GM03348 (cell line): ENCODE data around the gene RAB30.
"Not testable (repeated sequence)": the region's sequence is repeated elsewhere in the genome, so short reads cannot be mapped to it uniquely, and the experiment has no call there.

Experiments
- DNase-seq: peaks from one replicate; pipeline ENCODE4 v3.0.0; 2012; ENCODE audit warnings: low spot score

RAB30 gene

DNA sequence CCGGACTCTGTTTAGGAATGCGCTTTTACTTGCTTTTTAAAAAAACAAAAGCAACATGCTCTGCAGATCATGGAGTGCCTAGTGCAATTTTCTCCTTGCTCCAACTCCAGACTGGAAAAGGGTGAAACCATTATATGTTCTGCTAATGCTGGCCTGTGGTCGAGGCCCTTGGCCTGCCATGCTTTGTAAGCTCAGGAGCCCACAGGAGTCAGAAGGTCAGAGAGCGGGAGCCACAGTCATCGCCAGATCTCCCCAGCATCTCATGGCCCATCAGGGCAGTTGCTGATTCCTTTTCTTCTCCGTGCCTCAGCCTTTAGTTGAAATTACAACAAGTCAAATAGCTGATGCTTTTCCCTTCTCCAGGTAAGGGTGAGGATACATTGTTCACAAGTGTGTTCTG lies 89.8 kb downstream of the RAB30 start:
- no peak for DNase-seq

DNA sequence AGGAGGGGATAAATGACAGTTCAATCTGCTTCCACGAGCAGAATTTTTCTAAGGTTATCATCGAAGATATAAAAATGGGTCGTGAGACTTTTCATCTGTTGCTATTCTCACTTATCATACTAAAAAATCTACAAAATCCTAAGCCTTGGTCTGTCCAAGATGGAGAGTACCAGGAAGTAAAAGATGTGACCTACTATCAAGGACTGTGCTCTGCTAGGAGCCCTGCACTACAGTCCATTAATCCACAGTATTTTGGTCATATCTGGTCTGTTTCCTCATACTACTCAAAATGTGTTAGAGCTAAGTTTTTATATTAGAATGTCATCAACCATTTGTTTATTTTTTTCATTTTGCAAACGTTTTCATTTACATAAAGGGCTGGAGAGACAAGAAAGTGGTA lies 90.8 kb downstream of the RAB30 start:
- no peak for DNase-seq

DNA sequence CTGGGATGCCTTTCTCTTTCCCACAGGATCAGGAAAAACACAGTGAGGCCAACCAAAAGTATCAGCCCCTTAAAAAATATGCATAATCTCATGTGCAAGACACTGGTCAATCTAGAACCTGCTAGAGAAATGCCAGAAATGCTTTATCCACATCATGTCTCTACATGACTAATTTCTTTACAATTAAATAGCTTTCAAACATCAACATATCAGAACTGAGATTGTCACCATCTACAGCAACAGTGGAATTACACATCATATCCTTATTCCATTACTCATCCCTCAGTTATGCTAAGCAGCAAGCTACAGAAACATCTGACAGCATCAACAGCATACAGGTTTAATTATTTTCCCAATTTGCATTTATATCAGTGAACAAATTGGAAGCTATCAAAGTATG lies 91.4 kb downstream of the RAB30 start:
- peak; percentile 70 for DNase-seq

DNA sequence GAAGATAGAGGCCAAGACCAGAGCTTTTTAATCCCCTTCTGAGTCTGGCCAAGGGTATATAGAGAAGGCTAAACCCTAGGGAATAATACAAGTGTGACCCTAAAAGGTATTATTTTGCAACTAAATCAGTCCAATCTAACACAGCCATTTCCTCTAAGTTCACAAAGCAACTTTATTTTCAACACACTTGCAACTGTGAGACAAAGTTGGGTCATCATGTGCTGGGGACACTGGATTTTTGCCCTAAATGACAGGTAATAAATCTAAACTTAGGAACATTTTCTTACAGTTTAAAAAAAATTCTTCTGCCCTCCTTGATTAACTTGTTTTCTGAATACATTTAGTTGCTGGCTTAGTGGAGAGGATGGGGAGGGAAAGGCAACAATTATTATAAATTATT lies 91.9 kb downstream of the RAB30 start:
- no peak for DNase-seq

DNA sequence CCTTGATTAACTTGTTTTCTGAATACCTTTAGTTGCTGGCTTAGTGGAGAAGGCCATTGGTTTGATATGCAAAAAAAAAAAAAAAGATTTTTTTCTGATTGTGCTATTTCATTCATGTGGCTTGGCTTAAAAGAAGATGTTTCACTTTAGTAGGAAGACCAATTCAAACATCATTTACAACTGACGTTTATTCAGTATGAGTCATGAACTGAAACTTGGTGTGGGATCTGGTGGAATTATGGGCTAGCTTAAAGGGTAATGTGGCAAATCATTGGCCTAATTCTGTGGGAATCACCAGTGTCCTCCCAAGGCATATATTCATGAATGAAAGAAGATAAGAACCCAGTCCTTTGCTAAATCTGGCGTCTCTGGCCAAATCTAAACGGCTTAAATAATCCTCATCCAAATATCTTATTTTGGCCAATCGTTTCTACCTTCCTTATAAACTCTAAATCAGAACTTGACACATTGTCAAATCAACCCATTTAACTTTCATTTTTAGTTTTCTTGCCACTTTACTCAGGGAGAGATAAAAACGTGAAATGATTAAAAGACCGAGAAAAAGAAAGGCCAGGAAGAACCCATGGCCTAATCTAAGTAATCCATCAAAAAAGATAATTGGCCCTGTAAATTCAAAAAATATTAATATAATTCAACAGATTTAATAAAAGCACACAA lies 93.1 kb downstream of the RAB30 start:
- DNase-seq = peak; percentile 51

DNA sequence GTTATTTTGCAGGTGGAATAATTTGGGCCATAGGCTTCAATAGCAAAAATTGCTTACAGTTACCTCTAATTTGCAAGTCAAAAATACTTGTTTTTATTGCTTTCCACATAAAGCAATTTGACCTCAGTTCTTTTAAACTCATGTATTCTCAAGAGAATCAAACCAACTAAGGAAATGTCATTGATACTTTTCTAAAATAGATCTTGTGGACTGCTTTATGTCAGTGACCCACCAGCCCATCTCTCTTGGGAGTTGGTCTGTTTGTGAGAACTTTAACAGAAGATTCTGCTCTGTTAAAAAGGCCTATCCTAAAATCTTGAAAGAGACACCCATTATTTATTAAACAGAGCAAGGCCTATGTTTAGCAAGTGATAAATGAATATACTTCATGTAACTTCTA lies 94.9 kb downstream of the RAB30 start:
- DNase-seq = no peak

DNA sequence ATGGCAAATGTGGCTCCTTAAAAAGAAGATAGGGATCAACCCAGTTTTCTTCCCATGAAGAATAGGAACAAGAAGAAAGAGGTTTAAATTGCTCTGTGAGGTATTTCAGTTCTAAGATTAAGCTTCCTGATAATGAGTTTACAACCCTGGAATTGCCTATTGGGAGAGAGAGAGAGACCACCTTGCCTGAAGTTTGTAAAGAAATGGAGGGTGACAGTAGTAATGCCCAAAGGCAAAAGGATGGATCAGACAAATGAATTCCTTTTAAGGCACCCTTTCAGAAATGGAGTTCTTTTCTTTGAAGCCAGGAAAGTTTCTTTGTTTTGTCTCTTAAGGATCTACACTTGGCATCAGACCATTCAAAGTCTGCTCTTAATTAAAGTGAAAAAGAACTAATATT lies 95.8 kb downstream of the RAB30 start:
- no peak for DNase-seq

DNA sequence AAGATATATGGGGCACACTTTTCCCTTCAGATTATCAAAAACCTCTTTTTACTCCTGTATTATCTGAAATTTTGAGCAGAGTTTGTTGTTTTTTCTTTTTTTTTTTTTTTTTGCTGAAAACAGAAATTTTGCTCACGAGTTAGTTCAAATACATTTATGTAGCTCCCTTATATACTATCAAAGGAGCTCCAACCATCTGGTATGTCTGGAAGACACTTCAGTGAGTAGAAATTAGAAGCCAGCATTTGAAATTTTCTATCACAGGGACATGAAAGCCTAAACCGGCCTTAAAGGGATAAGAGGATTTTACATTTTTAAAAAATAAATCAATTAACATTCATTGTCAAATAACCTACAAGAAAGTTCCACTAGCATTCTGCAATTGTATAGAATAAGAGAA lies 96.8 kb downstream of the RAB30 start:
- DNase-seq = no peak

DNA sequence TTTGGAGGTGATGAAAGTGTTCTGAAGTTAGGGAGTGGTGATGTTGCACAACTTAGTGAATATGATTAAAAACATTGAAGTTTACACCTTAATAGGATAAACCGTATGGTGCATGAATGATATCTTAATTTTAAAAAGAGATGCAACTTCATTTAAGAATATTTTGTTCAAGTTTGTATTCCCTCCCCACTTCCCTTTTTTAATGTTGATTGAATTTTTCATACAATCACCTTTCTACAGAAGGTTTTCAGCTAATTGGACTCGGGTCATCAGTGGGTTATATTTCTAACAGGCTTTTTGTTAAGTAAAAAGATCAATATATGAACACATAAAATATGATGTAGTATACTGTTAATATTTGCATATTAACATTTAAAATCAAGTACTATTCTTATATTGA lies 97.6 kb downstream of the RAB30 start:
- DNase-seq = no peak

DNA sequence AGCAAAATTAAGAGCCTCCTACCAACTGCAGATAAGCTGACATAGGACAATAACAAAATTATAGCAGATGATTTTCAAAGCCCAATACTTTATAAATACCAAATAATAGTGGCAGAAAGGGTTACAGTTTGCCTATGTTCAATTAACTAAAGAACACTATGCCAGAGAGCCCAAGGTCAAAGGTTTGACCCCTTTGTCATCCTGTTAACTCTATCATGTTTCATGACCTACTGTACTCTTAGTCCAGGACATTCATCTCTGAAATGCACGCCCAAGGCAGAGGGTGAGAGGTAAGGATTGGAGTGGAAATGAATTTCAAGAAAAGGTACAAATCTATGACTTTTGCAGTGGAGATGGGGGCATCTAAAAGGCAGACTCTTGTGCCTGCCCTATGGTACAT lies 99.6 kb downstream of the RAB30 start:
- DNase-seq = no peak

DNA sequence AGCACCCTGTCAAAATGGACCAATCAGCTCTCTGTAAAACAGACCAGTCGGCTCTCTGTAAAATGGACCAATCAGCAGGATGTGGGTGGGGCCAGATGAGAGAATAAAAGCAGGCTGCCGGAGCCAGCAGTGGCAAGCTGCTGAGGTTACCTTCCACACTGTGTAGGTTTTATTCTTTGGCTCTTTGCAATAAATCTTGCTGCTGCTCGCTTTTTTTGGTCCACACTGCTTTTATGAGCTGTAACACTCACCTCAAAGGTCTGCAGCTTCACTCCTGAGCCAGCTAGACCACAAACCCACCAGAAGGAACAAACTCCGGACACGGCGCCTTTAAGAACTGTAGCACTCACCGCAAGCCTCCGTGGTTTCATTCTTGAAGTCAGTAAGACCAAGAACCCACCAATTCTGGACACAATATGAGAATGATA lies 100.2 kb downstream of the RAB30 start:
- DNase-seq = not testable (repeated sequence)

DNA sequence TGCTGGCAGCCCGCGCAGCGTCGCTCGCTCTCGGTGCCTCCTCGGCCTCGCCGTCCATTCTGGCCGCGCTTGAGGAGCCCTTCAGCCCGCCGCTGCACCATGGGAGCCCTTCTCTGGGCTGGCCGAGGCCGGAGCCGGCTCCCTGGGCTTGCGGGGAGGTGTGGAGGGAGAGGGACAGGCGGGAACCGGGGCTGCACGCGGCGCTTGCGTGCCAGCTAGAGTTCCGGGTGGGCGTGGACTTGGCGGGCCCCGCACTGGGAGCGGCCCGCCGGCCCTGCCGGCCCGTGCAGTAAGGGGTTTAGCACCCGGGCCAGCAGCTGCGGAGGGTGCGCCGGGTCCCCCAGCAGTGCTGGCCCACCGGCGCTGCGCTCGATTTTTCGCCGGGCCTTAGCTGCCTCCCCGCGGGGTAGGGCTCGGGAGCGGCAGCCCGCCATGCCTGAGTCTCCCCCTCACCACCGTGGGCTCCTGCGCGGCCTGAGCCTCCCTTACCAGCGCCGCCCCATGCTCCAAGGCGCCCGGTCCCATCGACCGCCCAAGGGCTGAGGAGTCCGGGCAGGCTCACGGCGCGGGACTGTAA lies 101.1 kb downstream of the RAB30 start:
- not testable (repeated sequence) for DNase-seq

DNA sequence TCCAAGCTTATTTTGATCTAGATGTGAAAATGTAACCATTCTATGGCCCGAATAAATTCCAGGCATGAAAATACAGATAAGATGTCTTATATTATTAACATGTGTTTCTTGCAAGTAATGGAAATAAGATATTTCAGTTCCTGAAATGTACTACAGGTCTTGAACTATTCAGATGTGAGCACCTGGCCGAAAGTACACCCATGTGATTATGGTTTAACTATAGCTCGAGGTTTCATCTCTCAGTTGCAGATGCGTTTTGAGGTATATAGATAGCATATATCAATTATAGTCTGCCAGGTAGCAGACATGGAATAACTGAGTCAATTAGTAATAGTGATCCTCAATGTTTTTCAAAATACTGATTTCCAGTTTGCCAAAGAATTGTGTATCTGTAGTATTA lies 101.9 kb downstream of the RAB30 start:
- no peak for DNase-seq

DNA sequence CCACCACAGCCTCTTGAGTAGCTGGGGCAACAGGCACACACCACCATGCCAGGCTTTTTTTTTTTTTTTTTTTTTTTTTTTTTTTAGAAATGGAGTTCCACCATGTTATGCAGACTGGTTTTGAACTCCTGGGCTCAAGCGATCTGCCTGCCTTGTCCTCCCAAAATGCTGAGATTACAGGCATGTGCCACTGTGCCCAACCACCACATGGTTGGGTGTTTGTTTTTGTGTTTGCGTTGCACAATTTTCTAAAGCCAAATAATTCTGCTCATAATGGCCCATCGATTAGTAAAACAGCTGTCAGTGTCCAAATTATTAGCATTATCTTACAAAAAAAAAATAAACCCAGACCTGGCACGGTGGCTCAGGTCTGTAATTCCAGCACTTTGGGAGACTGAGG lies 104.3 kb downstream of the RAB30 start:
- no peak for DNase-seq

DNA sequence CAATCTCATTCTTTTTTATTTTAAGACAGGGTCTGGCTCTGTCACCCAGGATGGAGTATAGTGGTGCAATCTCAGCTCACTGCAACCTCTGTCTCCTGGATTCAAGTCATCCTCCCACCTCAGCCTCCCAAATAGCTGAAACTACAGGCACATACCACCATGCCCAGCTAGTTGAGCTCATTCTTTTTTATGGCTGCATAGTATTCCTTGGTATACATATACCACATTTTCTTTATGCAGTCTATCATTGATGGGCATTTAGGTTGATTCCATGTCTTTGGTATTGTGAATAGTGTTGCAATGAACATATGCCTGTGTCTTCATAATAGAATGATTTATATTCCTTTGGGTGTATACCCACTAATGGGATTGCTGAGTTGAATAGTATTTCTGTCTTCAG lies 109.7 kb downstream of the RAB30 start:
- not testable (repeated sequence) for DNase-seq

DNA sequence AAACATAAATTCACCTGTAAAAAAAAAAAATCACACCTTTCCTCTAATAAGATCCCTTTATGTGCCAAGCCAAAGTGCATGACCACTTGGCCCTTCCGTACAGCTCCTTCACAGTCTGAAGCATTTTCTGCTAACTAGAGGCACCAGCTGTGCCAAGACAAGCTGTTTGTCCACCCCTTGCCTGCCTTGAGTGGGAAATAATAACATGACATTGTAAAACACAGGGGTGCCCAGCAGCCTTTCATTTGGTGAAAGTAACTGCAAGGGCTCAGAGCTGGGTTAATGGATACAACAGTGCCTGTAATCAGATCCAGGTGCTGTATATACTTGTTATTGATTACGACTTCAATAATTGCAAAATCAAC lies 110.9 kb downstream of the RAB30 start:
- no peak for DNase-seq

DNA sequence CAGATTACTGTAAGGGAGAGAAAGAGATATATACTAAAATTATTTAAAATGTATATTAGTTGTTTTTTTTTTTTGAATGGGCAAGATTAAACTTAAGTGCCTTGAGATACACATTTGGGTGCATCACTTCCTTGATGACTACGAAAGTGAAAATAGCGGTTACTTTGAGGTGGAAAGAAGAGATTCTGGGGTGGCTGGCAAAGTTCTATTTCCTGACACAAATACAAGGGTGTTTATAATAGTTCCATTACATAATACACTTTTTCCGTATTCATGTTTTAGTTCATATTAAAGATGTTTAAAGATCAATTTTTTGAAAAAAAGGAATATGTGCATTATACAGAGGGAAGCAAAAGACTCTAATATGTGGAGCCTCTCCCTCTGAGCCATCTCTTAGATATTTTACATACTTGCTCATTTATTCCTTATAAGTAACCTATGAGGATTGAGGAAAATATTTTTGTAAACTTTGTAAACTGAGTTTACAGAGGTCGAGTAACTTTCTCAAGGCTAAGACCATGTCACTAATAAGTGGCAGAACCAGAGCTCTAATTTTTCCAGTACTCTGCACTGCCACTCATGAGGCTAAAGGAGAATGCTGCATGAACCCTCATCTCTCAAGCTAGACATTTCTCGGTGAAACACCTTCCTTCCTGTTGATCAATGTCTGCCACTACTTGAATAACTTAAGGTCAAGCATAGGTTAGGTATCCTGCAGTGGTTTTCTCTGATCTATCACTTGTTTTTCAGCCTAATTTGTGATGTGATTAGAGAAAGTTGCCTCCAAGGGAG lies 111.5 kb downstream of the RAB30 start:
- DNase-seq = no peak

DNA sequence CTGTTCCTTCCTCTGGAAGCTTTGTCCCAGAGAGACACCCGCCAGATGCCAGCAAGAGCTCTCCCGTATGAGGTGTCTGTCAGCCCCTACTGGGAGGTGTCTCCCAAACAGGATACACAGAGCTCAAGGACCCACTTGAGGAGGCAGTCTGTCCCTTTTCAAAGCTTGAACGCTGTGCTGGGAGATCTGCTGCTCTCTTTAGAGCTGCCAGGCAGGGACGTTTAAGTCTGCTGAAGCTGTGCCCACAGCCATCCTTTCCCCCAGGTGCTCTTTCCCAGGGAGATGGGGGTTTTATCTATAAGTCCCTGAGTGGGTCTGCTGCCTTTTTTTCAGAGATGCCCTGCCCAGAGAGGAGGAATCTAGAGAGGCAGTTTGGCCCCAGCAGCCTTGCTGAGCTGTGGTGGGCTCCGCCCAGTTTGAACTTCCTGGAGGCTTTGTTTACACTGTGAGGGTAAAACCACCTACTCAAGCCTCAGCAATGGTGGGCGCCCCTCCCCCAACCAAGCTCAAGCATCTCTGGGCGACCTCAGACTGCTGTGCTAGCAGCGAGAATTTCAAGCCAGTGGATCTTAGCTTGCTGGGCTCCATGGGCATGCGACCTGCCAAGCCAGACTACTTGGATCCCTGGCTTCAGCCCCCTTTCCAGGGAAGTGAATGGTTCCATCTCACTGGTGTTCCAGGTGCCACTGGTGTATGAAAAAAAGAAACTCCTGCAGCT lies 115.8 kb downstream of the RAB30 start:
- not testable (repeated sequence) for DNase-seq

DNA sequence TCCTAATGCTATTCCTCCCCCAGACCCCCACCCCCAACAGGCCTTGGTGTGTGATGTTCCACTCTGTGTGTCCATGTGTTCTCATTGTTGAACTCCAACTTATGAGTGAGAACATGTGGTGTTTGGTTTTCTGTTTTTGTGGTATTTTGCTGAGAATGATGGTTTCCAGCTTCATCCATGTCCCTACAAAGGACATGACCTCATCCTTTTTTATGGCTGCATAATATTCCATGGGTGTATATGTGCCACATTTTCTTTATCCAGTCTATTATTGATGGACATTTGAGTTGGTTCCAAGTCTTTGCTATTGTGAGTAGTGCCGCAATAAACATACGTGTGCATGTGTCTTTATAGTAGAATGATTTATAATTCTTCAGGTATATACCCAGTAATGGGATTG lies 121.2 kb downstream of the RAB30 start:
- not testable (repeated sequence) for DNase-seq

DNA sequence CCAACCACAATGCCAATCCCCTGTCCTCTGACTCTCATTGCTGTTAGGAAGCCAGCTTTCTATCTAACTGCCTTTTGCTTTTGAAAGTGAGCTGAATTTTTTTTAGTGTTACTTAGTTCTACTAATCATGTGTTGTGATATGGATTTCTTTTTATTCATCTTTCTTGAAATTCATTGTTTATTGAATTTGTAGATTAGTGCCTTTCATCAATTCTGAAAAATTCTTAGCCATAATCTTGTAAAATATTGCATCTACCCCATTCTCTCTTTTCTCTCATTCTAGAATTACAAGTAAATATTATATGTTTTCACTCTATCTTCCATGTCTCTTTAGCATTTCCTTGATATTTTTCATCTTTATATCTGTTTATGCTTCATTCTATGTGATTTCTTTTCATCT lies 122.3 kb downstream of the RAB30 start:
- DNase-seq = no peak

DNA sequence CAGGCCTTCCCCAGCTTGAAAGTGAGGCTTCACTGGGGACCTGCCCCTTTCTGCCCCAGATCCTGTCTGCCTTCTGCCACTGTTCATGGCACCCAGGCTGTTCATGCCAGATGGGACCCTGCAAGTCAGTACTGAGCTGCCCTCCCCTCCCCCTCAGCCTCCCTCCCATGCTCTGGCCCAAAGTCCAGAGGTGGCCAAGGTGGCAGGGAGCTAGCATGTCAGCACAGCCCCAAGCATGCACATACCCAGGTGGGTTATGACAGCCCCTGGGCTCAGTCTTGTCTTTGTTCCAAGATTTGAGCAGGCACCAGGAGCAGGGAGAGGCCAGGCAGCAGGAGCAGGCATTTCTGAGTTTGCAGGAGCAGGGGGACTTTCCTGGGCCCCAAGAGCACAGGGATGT lies 126.0 kb downstream of the RAB30 start:
- no peak for DNase-seq

DNA sequence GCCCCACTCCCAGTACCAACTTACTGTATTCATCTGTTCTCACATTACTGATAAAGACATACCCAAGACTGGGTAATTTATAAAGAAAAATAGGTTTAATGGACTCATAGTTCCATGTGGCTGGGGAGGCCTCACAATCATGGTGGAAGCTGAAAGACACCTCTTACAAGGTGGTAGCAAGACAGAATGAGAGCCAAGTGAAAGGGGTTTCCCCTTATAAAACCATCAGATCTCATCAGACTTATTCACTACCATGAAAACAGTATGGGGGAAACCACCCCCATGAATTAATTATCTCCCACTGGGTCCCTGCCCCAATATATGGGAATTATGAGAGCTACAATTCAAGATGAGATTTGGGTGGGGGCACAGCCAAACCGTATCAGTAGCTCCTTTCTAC lies 126.7 kb downstream of the RAB30 start:
- DNase-seq = not testable (repeated sequence)

DNA sequence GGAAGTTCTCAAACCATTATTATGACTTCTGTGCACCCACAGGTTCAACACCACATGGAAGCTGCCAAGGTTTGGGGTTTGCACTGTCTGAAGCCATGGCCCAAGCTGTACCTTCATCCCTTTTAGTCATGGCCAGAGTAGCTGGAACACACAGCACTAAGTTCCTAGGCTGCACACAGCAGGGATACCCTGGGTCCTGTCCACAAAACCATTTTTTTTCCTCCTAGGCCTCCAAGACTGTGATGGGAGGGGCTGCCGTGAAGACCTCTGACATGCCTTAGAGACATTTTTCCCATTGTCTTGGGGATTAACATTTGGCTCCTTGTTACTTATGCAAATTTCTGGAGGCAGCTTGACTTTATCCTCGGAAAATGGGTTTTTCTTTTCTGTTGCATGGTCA lies 127.5 kb downstream of the RAB30 start:
- DNase-seq = no peak
